Dendritic cell treated with granulocyte-macrophage colony-stimulating factor and Interleukin-4, amounts not matched to agents 40 ng/mL and 50 ng/mL, for 4 days (primary cell): ENCODE measurements around the gene CLRN3.

Experiments
- H3K27ac Mint-ChIP-seq: one replicate; pipeline ENCODE4 v1.8.0; 2022; ENCODE audit warnings: mild to moderate bottlenecking, mixed read lengths
- H3K27me3 Mint-ChIP-seq: one replicate; pipeline ENCODE4 v1.8.0; 2022; ENCODE audit warnings: mild to moderate bottlenecking, mixed read lengths
- H3K36me3 Mint-ChIP-seq: one replicate; pipeline ENCODE4 v1.8.0; 2022; ENCODE audit warnings: low read depth, mixed read lengths
- H3K4me1 Mint-ChIP-seq: one replicate; pipeline ENCODE4 v1.8.0; 2022; ENCODE audit warnings: low read depth, mixed read lengths
- H3K4me3 Mint-ChIP-seq: one replicate; pipeline ENCODE4 v1.8.0; 2022; ENCODE audit warnings: mild to moderate bottlenecking, moderate library complexity, mixed read lengths
- H3K9me3 Mint-ChIP-seq: one replicate; pipeline ENCODE4 v1.8.0; 2022; ENCODE audit warnings: mixed read lengths
- intact Hi-C: fragments of 100-400 bp; cut with micrococcal nuclease; formaldehyde crosslinking; loops from one replicate; pipeline ENCODE4 v1.15.0; 2022

The CLRN3 gene

GRCh38 chr10:127911218-127911866 lies 18.6 kb upstream of the CLRN3 start:
- no peak overlapping the region for H3K4me3 Mint-ChIP-seq
- H3K9me3 Mint-ChIP-seq = peaks cover 6% of the 10 kb centered on the region
- H3K27ac Mint-ChIP-seq = no peak overlapping the region
- peaks cover 35% of the 10 kb centered on the region for H3K4me1 Mint-ChIP-seq
- H3K36me3 Mint-ChIP-seq = peaks cover 5% of the 10 kb centered on the region
- intact Hi-C loops = no loop called here
- no peaks in the 10 kb centered on the region for H3K27me3 Mint-ChIP-seq

- intact Hi-C loops = no loop called here
- H3K27ac Mint-ChIP-seq = no peak overlapping the region
- no peaks in the 10 kb centered on the region for H3K36me3 Mint-ChIP-seq
- no peaks in the 10 kb centered on the region for H3K9me3 Mint-ChIP-seq
- peaks cover 44% of the 10 kb centered on the region for H3K4me1 Mint-ChIP-seq
- H3K27me3 Mint-ChIP-seq = peaks cover 3% of the 10 kb centered on the region
- H3K4me3 Mint-ChIP-seq = no peak overlapping the region
Observed at GRCh38 chr10:127910464-127910770, 17.7 kb upstream of the CLRN3 start.

GRCh38 chr10:127909716-127910463 lies 17.1 kb upstream of the CLRN3 start:
- no peak overlapping the region for H3K4me3 Mint-ChIP-seq
- H3K4me1 Mint-ChIP-seq = peaks cover 48% of the 10 kb centered on the region
- intact Hi-C loops = loop anchor here (5.0 kb wide), 2 partner anchors 38 to 242 kb away; no protein-coding TSS in a partner anchor
- H3K27me3 Mint-ChIP-seq = peaks cover 5% of the 10 kb centered on the region
- H3K27ac Mint-ChIP-seq = no peak overlapping the region
- H3K36me3 Mint-ChIP-seq = no peaks in the 10 kb centered on the region
- no peaks in the 10 kb centered on the region for H3K9me3 Mint-ChIP-seq

- intact Hi-C loops = loop anchor here (5.0 kb wide), 2 partner anchors 37 to 243 kb away; no protein-coding TSS in a partner anchor
- H3K4me1 Mint-ChIP-seq = peaks cover 48% of the 10 kb centered on the region
- H3K27ac Mint-ChIP-seq = no peak overlapping the region
- no peaks in the 10 kb centered on the region for H3K9me3 Mint-ChIP-seq
- peaks cover 5% of the 10 kb centered on the region for H3K27me3 Mint-ChIP-seq
- H3K4me3 Mint-ChIP-seq = no peak overlapping the region
- H3K36me3 Mint-ChIP-seq = no peaks in the 10 kb centered on the region
Observed at GRCh38 chr10:127908959-127909267, 16.2 kb upstream of the CLRN3 start.

- Mint-ChIP-seq H3K36me3 (no peaks in the 10 kb centered on the region), H3K4me1 (peaks cover 48% of the 10 kb centered on the region), H3K27ac (no peak overlapping the region), H3K4me3 (peak overlapping the region; percentile 69), H3K9me3 (no peaks in the 10 kb centered on the region), H3K27me3 (peaks cover 5% of the 10 kb centered on the region)
- intact Hi-C loops = loop anchor here (5.0 kb wide), 2 partner anchors 36 to 244 kb away; no protein-coding TSS in a partner anchor
Observed at GRCh38 chr10:127908106-127908958, 15.6 kb upstream of the CLRN3 start.

GRCh38 chr10:127907411-127908105 lies 14.8 kb upstream of the CLRN3 start:
- no peaks in the 10 kb centered on the region for H3K9me3 Mint-ChIP-seq
- intact Hi-C loops = loop anchor here (1.0 to 5.0 kb wide), 4 partner anchors 35 to 245 kb away; no protein-coding TSS in a partner anchor
- H3K36me3 Mint-ChIP-seq = no peaks in the 10 kb centered on the region
- H3K27ac Mint-ChIP-seq = no peak overlapping the region
- peaks cover 5% of the 10 kb centered on the region for H3K27me3 Mint-ChIP-seq
- H3K4me1 Mint-ChIP-seq = peaks cover 48% of the 10 kb centered on the region
- H3K4me3 Mint-ChIP-seq = peak overlapping the region; percentile 69

- Mint-ChIP-seq H3K36me3 (no peaks in the 10 kb centered on the region), H3K9me3 (no peaks in the 10 kb centered on the region), H3K4me1 (peaks cover 48% of the 10 kb centered on the region), H3K27me3 (peaks cover 5% of the 10 kb centered on the region), H3K27ac (peak within 1 kb of the TSS; percentile 6), H3K4me3 (peak within 1 kb of the TSS; percentile 69)
- intact Hi-C loops = loop anchor here (1.0 to 5.0 kb wide), 4 partner anchors 34 to 246 kb away; no protein-coding TSS in a partner anchor
Observed at GRCh38 chr10:127906548-127907377, 14.0 kb upstream of the CLRN3 start, which contains the start of gene PTPRE. Gene PTPRE (plus strand): TSS chr10:127907103. CDS start chr10:128040882, 133,779 bp downstream.

- Mint-ChIP-seq H3K27ac (peak overlapping the region; percentile 41), H3K4me3 (no peak overlapping the region), H3K36me3 (no peaks in the 10 kb centered on the region), H3K27me3 (peaks cover 5% of the 10 kb centered on the region), H3K4me1 (peaks cover 48% of the 10 kb centered on the region), H3K9me3 (no peaks in the 10 kb centered on the region)
- intact Hi-C loops = loop anchor here (5.0 kb wide), 2 partner anchors 34 to 246 kb away; no protein-coding TSS in a partner anchor
Observed at GRCh38 chr10:127905848-127906261, 13.1 kb upstream of the CLRN3 start.

GRCh38 chr10:127905001-127905847 lies 12.5 kb upstream of the CLRN3 start:
- intact Hi-C loops = loop anchor here (5.0 kb wide), 2 partner anchors 33 to 247 kb away; no protein-coding TSS in a partner anchor
- Mint-ChIP-seq H3K9me3 (no peaks in the 10 kb centered on the region), H3K4me3 (no peak overlapping the region), H3K27ac (peak overlapping the region; percentile 41), H3K27me3 (peaks cover 5% of the 10 kb centered on the region), H3K4me1 (peaks cover 48% of the 10 kb centered on the region), H3K36me3 (no peaks in the 10 kb centered on the region)

- intact Hi-C loops = no loop called here
- Mint-ChIP-seq H3K4me3 (no peak overlapping the region), H3K9me3 (no peaks in the 10 kb centered on the region), H3K27ac (no peak overlapping the region), H3K27me3 (peaks cover 5% of the 10 kb centered on the region), H3K4me1 (peaks cover 49% of the 10 kb centered on the region), H3K36me3 (no peaks in the 10 kb centered on the region)
Observed at GRCh38 chr10:127904311-127905000, 11.7 kb upstream of the CLRN3 start.

GRCh38 chr10:127903789-127904188 lies 11.0 kb upstream of the CLRN3 start:
- Mint-ChIP-seq H3K9me3 (no peaks in the 10 kb centered on the region), H3K4me1 (peaks cover 49% of the 10 kb centered on the region), H3K36me3 (no peaks in the 10 kb centered on the region), H3K4me3 (no peak overlapping the region), H3K27ac (no peak overlapping the region), H3K27me3 (peaks cover 5% of the 10 kb centered on the region)
- intact Hi-C loops = no loop called here
